Measurements from ENCODE around the gene CASP3. TPM values are rescaled to one million over a fixed set of nuclear protein-coding genes. Genes with fewer than 3 reads are reported as not detected.
"Not testable (repeated sequence)": the region's sequence is repeated elsewhere in the genome, so short reads cannot be mapped to it uniquely, and the experiment has no call there.

The CASP3 gene
- total RNA-seq, 5 donors from 2014 or later (not counting 1 experiment from before 2014, with no cell fraction given): 10.7 to 23.5 (median 19.9) TPM

DNA sequence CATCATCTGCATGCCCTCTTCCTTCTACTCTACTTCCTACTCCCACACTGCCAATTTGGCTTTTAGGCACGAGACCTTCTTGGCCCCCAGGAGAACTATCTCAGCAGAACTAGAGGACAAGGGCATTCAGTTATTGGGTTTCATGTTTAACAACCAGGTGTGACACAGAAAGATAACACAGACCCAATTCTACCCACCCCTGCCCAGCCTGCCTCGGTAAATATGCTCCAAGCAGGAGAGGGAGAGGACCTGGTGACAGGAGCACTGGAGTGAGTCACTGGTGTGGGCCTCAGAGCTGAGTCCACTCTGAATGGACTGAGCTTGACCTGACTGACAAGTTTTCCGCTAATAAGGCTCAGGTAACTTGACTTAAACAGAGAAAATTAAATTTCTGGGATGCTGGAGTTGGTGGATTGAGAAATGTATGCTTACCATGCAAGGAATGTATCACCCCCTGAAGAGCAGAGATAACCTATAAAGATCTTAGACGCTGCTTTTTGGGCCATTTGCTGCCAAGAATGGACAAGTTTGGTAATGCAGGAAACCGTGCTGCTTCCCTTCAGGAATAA lies 52.5 kb downstream of the CASP3 start:
- ChIA-PET POLR2A (interaction anchor here in 1 of 2 donors (0.7 kb wide), 1 partner anchor 1218 kb away, joined by 5 read pairs; no protein-coding TSS in a partner anchor), CTCF (no interaction called here)
- Mint-ChIP-seq H3K4me1 (peaks cover 6 to 18% (median 11%) of the 10 kb centered on the region in 3 donors), H3K4me3 (no peak overlapping the region), H3K27ac (no peak overlapping the region), H3K27me3 (peaks cover 0 to 30% of the 10 kb centered on the region in 2 donors), H3K36me3 (peaks cover under 1% of the 10 kb centered on the region), H3K9me3 (no peaks in the 10 kb centered on the region)
- H3K27ac ChIP-seq (ENCODE audit: low read length): no peak overlapping the region
- WGBS (ENCODE audit: insufficient coverage): 77% methylated on average over 3 of the region's 5 CpGs
- no peaks in the 10 kb centered on the region for H3K9me3 ChIP-seq
- DNase-seq: no peak
- peaks cover 5 to 11% of the 10 kb centered on the region in 2 experiments for H3K4me1 ChIP-seq (ENCODE audit: control insufficient read depth in 1 of 2, extremely low read depth in 1 of 2, insufficient read depth in 2 of 2, low read length in 2 of 2)
- no peak overlapping the region for H3K4me3 ChIP-seq (ENCODE audit: control insufficient read depth in 1 of 2, extremely low read depth in 1 of 2, low read length in 1 of 2)
- H3K36me3 ChIP-seq (ENCODE audit: control insufficient read depth in 2 of 2, extremely low read depth in 1 of 2, insufficient read depth in 1 of 2, low read length in 1 of 2): no peaks in the 10 kb centered on the region
- H3K27me3 ChIP-seq (replicated peaks in 1 of 2; ENCODE audit: control insufficient read depth in 2 of 2, extremely low read depth in 1 of 2, insufficient read depth in 2 of 2, low read length in 1 of 2): peaks cover 0 to 23% of the 10 kb centered on the region in 2 experiments
- ATAC-seq (replicated peaks in 1 of 4): no peak

DNA sequence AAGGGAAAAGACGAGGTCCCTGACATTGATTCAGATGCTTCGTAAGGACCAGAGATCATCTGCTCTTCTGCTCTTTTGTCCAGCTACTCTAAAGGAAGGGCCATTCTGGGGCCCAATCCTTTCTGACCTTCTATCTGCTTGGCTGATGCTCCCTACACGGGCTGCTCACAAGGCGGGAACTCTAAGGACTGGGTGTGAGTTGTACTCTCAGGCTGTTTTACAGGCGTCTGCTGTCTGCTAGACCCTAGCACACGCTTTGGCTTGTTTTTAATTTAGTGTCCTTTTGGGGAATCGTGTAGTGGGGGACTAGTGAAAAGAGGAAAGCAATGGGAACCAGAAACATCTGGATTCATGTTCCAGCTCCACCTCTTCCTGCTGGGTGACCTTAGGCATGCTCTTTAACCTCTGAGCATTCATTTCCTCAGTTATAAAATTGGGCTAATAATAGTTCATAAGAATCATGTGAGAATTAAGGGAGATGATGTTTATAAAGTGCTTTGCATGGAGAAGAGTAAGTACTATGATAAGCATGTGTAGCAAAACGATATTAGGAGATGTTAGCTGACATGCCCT lies 53.1 kb downstream of the CASP3 start:
- CTCF ChIA-PET: interaction anchor here in 1 of 2 donors (0.7 kb wide), 1 partner anchor 89 kb away, joined by 3 read pairs; no protein-coding TSS in a partner anchor

DNA sequence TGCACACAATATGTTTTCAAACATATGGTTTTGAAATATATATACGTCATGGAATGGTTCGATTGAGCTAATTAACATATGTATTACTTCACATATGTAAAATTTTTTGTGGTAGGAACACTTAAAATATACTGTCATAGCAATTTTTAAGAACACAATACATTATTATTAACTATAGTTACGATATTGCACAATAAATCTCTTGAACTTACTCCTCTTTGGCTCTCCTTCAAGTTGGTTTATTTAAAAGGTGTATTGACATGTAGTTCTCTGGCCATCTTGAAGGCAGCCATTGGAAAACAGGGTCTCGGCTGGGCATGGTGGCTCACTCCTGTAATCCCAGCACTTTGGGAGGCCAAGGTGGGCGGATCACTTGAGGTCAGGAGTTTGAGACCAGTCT lies 53.8 kb downstream of the CASP3 start:
- ATAC-seq (replicated peaks in 1 of 4): no peak
- no peak for DNase-seq
- ChIA-PET CTCF (interaction anchor here in 1 of 2 donors (0.7 kb wide), 1 partner anchor 88 kb away, joined by 3 read pairs; no protein-coding TSS in a partner anchor), POLR2A (no interaction called here)
- H3K4me3 ChIP-seq (ENCODE audit: control insufficient read depth in 1 of 2, extremely low read depth in 1 of 2, low read length in 1 of 2): no peak overlapping the region
- no CpG with 5 or more reads among the region's 5 CpGs for WGBS (ENCODE audit: insufficient coverage)
- H3K27ac ChIP-seq (ENCODE audit: low read length): no peak overlapping the region
- Mint-ChIP-seq H3K36me3 (no peaks in the 10 kb centered on the region), H3K4me3 (no peak overlapping the region), H3K9me3 (no peaks in the 10 kb centered on the region), H3K4me1 (peaks cover 2 to 5% (median 3%) of the 10 kb centered on the region in 3 donors), H3K27ac (no peak overlapping the region), H3K27me3 (peaks cover 0 to 21% of the 10 kb centered on the region in 2 donors)
- no peaks in the 10 kb centered on the region for H3K36me3 ChIP-seq (ENCODE audit: control insufficient read depth in 2 of 2, extremely low read depth in 1 of 2, insufficient read depth in 1 of 2, low read length in 1 of 2)
- no peaks in the 10 kb centered on the region for H3K9me3 ChIP-seq
- H3K27me3 ChIP-seq (replicated peaks in 1 of 2; ENCODE audit: control insufficient read depth in 2 of 2, extremely low read depth in 1 of 2, insufficient read depth in 2 of 2, low read length in 1 of 2): peaks cover 0 to 19% of the 10 kb centered on the region in 2 experiments
- H3K4me1 ChIP-seq (ENCODE audit: control insufficient read depth in 1 of 2, extremely low read depth in 1 of 2, insufficient read depth in 2 of 2, low read length in 2 of 2): peaks cover 1 to 2% of the 10 kb centered on the region in 2 experiments

More for the DNA sequence above, 53.1 kb downstream of the CASP3 start:
- Mint-ChIP-seq H3K4me3 (no peak overlapping the region), H3K4me1 (peaks cover 6 to 12% (median 8%) of the 10 kb centered on the region in 3 donors), H3K9me3 (no peaks in the 10 kb centered on the region), H3K27me3 (peaks cover 0 to 25% of the 10 kb centered on the region in 2 donors), H3K36me3 (no peaks in the 10 kb centered on the region), H3K27ac (no peak overlapping the region)
- Histone ChIP-seq H3K27me3 (replicated peaks in 1 of 2; ENCODE audit: control insufficient read depth in 2 of 2, extremely low read depth in 1 of 2, insufficient read depth in 2 of 2, low read length in 1 of 2) (peaks cover 0 to 21% of the 10 kb centered on the region in 2 experiments), H3K27ac (ENCODE audit: low read length) (no peak overlapping the region), H3K4me3 (ENCODE audit: control insufficient read depth in 1 of 2, extremely low read depth in 1 of 2, low read length in 1 of 2) (no peak overlapping the region), H3K9me3 (no peaks in the 10 kb centered on the region), H3K4me1 (ENCODE audit: control insufficient read depth in 1 of 2, extremely low read depth in 1 of 2, insufficient read depth in 2 of 2, low read length in 2 of 2) (peaks cover 3 to 8% of the 10 kb centered on the region in 2 experiments), H3K36me3 (ENCODE audit: control insufficient read depth in 2 of 2, extremely low read depth in 1 of 2, insufficient read depth in 1 of 2, low read length in 1 of 2) (no peaks in the 10 kb centered on the region)
- no peak for ATAC-seq (replicated peaks in 1 of 4)
- WGBS (ENCODE audit: insufficient coverage): 98% methylated on average over 4 of the region's 8 CpGs
- POLR2A ChIA-PET: no interaction called here
- DNase-seq: no peak

DNA sequence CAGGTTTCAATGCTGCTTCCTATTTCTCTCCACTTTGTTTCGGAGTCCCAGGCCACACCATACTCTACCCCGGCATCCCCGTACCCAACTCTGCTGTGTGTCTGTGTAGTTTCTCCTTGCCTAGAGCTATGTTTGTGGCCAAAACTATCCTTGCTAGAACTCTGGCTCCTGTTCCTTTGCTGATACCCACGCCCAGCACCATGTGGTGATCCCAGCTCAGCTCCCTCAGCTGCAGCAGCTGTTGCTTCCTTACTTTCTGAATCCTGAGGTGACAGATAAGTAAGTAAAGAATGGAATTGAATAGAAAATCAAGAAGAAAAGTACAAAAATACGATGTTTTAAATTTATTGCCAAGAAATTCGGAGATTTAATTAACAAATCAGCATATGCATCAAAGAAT lies 55.8 kb downstream of the CASP3 start:
- Histone ChIP-seq H3K27me3 (replicated peaks in 1 of 2; ENCODE audit: control insufficient read depth in 2 of 2, extremely low read depth in 1 of 2, insufficient read depth in 2 of 2, low read length in 1 of 2) (peaks cover 0 to 13% of the 10 kb centered on the region in 2 experiments), H3K4me3 (ENCODE audit: control insufficient read depth in 1 of 2, extremely low read depth in 1 of 2, low read length in 1 of 2) (no peak overlapping the region), H3K9me3 (no peaks in the 10 kb centered on the region), H3K4me1 (ENCODE audit: control insufficient read depth in 1 of 2, extremely low read depth in 1 of 2, insufficient read depth in 2 of 2, low read length in 2 of 2) (no peaks in the 10 kb centered on the region), H3K36me3 (ENCODE audit: control insufficient read depth in 2 of 2, extremely low read depth in 1 of 2, insufficient read depth in 1 of 2, low read length in 1 of 2) (no peaks in the 10 kb centered on the region), H3K27ac (ENCODE audit: low read length) (no peak overlapping the region)
- ChIA-PET POLR2A (no interaction called here), CTCF (no interaction called here)
- no peak overlapping the region for H3K4me3 Mint-ChIP-seq
- no peaks in the 10 kb centered on the region for H3K4me1 Mint-ChIP-seq
- H3K27ac Mint-ChIP-seq: no peak overlapping the region
- no peaks in the 10 kb centered on the region for H3K9me3 Mint-ChIP-seq
- 100% methylated on average over 3 of the region's 6 CpGs for WGBS (ENCODE audit: insufficient coverage)
- DNase-seq (no peak), ATAC-seq (replicated peaks in 1 of 4) (no peak)
- peaks cover 0 to 2% of the 10 kb centered on the region in 2 donors for H3K27me3 Mint-ChIP-seq
- H3K36me3 Mint-ChIP-seq: no peaks in the 10 kb centered on the region

DNA sequence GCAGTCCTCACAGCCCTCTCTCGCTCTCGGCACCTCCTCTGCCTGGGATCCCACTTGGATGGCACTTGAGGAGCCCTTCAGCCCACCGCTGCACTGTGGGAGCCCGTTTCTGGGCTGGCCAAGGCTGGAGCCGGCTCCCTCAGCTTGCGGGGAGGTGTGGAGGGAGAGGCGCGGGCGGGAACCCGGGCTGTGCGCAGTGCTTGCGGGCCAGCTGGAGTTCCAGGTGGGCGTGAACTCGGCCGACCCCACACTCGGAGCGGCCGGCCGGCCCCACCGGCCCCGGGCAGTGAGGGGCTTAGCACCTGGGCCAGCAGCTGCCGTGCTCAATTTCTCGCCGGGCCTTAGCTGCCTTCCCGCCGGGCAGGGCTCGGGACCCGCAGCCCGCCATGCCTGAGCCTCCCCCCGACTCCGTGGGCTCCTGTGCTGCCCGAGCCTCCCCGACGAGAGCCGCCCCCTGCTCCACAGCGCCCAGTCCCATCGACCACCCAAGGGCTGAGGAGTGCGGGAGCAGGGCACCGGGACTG lies 57.4 kb downstream of the CASP3 start:
- ATAC-seq (replicated peaks in 1 of 4); CTCF ChIA-PET; H3K27me3 Mint-ChIP-seq; H3K9me3 ChIP-seq; H3K36me3 ChIP-seq (ENCODE audit: control insufficient read depth in 2 of 2, extremely low read depth in 1 of 2, insufficient read depth in 1 of 2, low read length in 1 of 2); H3K9me3 Mint-ChIP-seq; H3K4me3 ChIP-seq (ENCODE audit: control insufficient read depth in 1 of 2, extremely low read depth in 1 of 2, low read length in 1 of 2); H3K27ac Mint-ChIP-seq; H3K4me1 ChIP-seq (ENCODE audit: control insufficient read depth in 1 of 2, extremely low read depth in 1 of 2, insufficient read depth in 2 of 2, low read length in 2 of 2); DNase-seq; H3K4me1 Mint-ChIP-seq; POLR2A ChIA-PET; H3K4me3 Mint-ChIP-seq; H3K36me3 Mint-ChIP-seq; H3K27ac ChIP-seq (ENCODE audit: low read length): not testable (repeated sequence)
- peaks cover 0 to 10% of the 10 kb centered on the region in 2 experiments for H3K27me3 ChIP-seq (replicated peaks in 1 of 2; ENCODE audit: control insufficient read depth in 2 of 2, extremely low read depth in 1 of 2, insufficient read depth in 2 of 2, low read length in 1 of 2)
- WGBS (ENCODE audit: insufficient coverage): 94% methylated on average over 23 of the region's 39 CpGs

DNA sequence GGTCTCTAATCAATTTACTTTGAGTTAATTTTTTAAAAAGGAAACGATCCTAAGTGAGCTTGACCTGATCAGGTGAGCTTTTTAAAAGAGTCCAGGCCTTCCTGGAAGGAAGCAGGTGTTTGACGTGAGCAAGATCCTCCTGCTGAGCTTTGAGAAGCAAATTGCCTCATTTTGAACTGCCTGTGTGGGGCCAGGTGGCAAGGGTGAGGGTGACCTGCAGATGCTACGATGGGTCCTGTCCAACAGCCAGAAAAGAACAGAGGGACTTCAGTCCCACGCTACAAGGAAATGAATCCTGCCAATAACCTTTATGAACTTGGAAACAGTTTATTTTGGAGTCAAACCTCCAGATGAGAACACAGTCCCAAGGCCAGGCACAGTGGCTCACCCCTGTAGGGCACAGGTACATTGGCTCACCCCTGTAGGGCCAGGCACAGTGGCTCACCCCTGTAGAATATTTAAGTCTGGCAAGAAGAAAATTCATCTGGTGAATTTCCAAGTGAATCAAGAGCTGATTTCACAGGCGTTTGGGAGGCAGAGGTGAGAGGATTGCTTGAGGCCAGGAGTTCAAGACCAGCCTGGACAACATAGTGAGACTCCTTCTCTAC lies 58.1 kb downstream of the CASP3 start:
- Mint-ChIP-seq H3K27ac (no peak overlapping the region), H3K9me3 (no peaks in the 10 kb centered on the region), H3K4me3 (no peak overlapping the region), H3K27me3 (no peaks in the 10 kb centered on the region), H3K4me1 (no peaks in the 10 kb centered on the region), H3K36me3 (no peaks in the 10 kb centered on the region)
- no peak for ATAC-seq (replicated peaks in 1 of 4)
- Histone ChIP-seq H3K27me3 (replicated peaks in 1 of 2; ENCODE audit: control insufficient read depth in 2 of 2, extremely low read depth in 1 of 2, insufficient read depth in 2 of 2, low read length in 1 of 2) (peaks cover 0 to 10% of the 10 kb centered on the region in 2 experiments), H3K9me3 (no peaks in the 10 kb centered on the region), H3K4me1 (ENCODE audit: control insufficient read depth in 1 of 2, extremely low read depth in 1 of 2, insufficient read depth in 2 of 2, low read length in 2 of 2) (no peaks in the 10 kb centered on the region), H3K4me3 (ENCODE audit: control insufficient read depth in 1 of 2, extremely low read depth in 1 of 2, low read length in 1 of 2) (no peak overlapping the region), H3K27ac (ENCODE audit: low read length) (no peak overlapping the region), H3K36me3 (ENCODE audit: control insufficient read depth in 2 of 2, extremely low read depth in 1 of 2, insufficient read depth in 1 of 2, low read length in 1 of 2) (no peaks in the 10 kb centered on the region)
- POLR2A ChIA-PET: no interaction called here
- CTCF ChIA-PET: no interaction called here
- 81% methylated on average over 4 of the region's 5 CpGs for WGBS (ENCODE audit: insufficient coverage)
- no peak for DNase-seq

Data from T-cell (primary cell).